Left ventricle myocardium inferior (tissue), 1 donor: Measurements from ENCODE around the gene SDF4. TPM values are rescaled to one million over a fixed set of nuclear protein-coding genes. Genes with fewer than 3 reads are reported as not detected.

Experiments
- DNase-seq: peaks from one replicate; pipeline ENCODE4 v3.0.0-alpha.2; 2020
- H3K27ac ChIP-seq: fragments of 200-600 bp; replicated peaks from 2 replicates; pipeline ENCODE4 v1.8.0; 2021
- H3K27me3 ChIP-seq: fragments of 200-600 bp; 2 replicates; pipeline ENCODE4 v1.8.0; 2021; ENCODE audit warnings: low read depth
- H3K36me3 ChIP-seq: fragments of 200-600 bp; 2 replicates; pipeline ENCODE4 v1.8.0; 2021
- H3K4me1 ChIP-seq: fragments of 200-600 bp; 2 replicates; pipeline ENCODE4 v1.8.0; 2021
- H3K4me3 ChIP-seq: fragments of 200-600 bp; 2 replicates; pipeline ENCODE4 v1.8.0; 2021; ENCODE audit warnings: mild to moderate bottlenecking, moderate library complexity
- H3K9me3 ChIP-seq: fragments of 200-600 bp; replicated peaks from 2 replicates; pipeline ENCODE4 v1.8.0; 2021
- CTCF ChIP-seq: fragments of 200-600 bp; IDR thresholded peaks from 2 replicates; pipeline ENCODE4 v1.8.0; 2021; ENCODE audit warnings: antibody characterized with exemption, mild to moderate bottlenecking, borderline replicate concordance
- intact Hi-C: fragments of 100-400 bp; cut with micrococcal nuclease; formaldehyde crosslinking; loops from one replicate; pipeline ENCODE4 v1.11.0; 2022
- total RNA-seq: library from RNA; stranded (reverse); fragmentation: NEBNext Ultra II Directional; extraction: Animal tissue kit (Norgen Biotek cat#: 25700); gene quantifications from one replicate; pipeline ENCODE4 v1.2.1, GENCODE V29; 2021
- donor health status: DM: no; HTN: yes; CAD: no; lungs with severe emphysema.

Gene SDF4
- total RNA-seq, 1 donor from 2014 or later = 114 TPM

GRCh38 chr1:1210726-1211540, 20.9 kb downstream of the SDF4 start:
- intact Hi-C loops = no loop called here
- peak; percentile 9 for DNase-seq
- Histone ChIP-seq H3K27ac (no peak overlapping the region), H3K36me3 (no peaks in the 10 kb centered on the region), H3K4me3 (no peak overlapping the region), H3K27me3 (peaks cover 28% of the 10 kb centered on the region), H3K4me1 (peaks cover 64% of the 10 kb centered on the region), H3K9me3 (no peaks in the 10 kb centered on the region)
- no peak for TF ChIP-seq CTCF

DNA sequence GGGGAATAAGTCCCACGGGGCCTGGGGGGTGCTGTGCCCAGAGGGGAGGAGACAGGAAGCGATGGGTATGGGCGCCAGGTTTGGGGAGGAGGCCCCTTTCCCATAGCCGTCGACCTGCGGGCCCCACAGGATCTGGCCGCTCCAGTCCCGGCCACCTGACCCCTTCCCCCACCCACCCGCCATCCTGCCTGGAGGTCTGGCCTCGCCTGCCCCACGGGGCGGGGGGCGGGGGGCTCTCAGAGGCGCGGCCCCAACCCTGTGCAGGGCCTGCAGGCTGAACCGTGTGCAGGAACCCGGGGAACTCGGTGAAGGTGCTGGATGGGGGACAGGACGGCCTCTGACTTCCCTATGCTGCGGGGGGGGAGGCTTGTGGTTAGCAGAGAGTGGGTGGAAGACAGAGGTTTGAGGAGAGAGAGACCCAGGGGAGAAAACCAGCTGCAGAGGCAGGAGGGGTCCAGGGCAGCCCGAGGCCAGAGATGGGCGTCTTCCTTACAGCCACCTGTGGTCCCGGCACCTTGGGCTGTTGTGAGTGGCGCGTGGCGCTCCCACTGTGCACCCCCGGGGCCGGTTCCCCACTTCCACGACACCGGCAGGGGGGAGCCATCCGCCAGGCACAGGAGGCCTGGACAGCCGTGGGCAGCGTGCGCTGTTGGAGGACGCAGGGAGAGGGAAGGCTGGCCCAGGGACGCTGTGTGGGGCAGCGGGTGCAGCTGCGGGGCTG, 22.9 kb downstream of the SDF4 start:
- Histone ChIP-seq H3K27ac (no peak overlapping the region), H3K4me3 (no peak overlapping the region), H3K36me3 (no peaks in the 10 kb centered on the region), H3K9me3 (no peaks in the 10 kb centered on the region), H3K4me1 (peaks cover 47% of the 10 kb centered on the region), H3K27me3 (peaks cover 42% of the 10 kb centered on the region)
- intact Hi-C loops = no loop called here
- peak; percentile 12 for DNase-seq
- TF ChIP-seq CTCF = no peak

DNA sequence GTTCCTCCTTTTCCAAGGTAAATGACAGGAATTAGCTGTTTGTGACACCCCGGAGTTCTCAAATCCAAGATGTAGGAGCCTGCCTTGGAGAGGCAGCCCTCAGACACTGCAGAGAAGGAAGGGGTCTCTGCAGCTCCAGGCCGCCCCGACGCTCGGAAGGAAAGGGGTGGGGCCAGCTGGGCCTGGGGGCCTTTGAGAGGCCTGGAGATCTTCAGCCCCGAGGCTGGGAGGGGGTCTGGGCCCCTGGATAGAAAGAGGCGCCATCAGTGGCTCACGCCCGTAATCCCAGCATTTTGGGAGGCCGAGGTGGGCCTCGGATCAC, 24.3 kb downstream of the SDF4 start:
- Histone ChIP-seq H3K4me3 (no peak overlapping the region), H3K36me3 (no peaks in the 10 kb centered on the region), H3K27ac (no peak overlapping the region), H3K9me3 (no peaks in the 10 kb centered on the region), H3K4me1 (peaks cover 35% of the 10 kb centered on the region), H3K27me3 (peaks cover 55% of the 10 kb centered on the region)
- no peak for DNase-seq
- intact Hi-C loops = no loop called here
- no peak for TF ChIP-seq CTCF

GRCh38 chr1:1206966-1207531, 24.8 kb downstream of the SDF4 start:
- peak; percentile 10 for DNase-seq
- Histone ChIP-seq H3K4me3 (no peak overlapping the region), H3K36me3 (no peaks in the 10 kb centered on the region), H3K4me1 (peaks cover 31% of the 10 kb centered on the region), H3K9me3 (no peaks in the 10 kb centered on the region), H3K27me3 (peaks cover 55% of the 10 kb centered on the region), H3K27ac (no peak overlapping the region)
- no peak for TF ChIP-seq CTCF
- intact Hi-C loops = no loop called here

GRCh38 chr1:1206376-1206965, 25.3 kb downstream of the SDF4 start, which contains the start of gene TNFRSF18:
TSS of gene TNFRSF18 (minus strand) at chr1:1206592. CDS start at chr1:1206571, 21 bp downstream.
- no peaks in the 10 kb centered on the region for H3K36me3 ChIP-seq
- H3K4me3 ChIP-seq = peak within 1 kb of the TSS; percentile 50
- peaks cover 56% of the 10 kb centered on the region for H3K27me3 ChIP-seq

More at GRCh38 chr1:1206376-1206965, 25.3 kb downstream of the SDF4 start, which contains the start of gene TNFRSF18:
- H3K27ac ChIP-seq = no peak within 1 kb of the TSS
- intact Hi-C loops = no loop called here
- no peak for TF ChIP-seq CTCF
- peak; percentile 9 for DNase-seq
- H3K9me3 ChIP-seq = no peaks in the 10 kb centered on the region
- H3K4me1 ChIP-seq = peaks cover 27% of the 10 kb centered on the region
